K562 (cell line): ENCODE measurements around the gene PLEKHH3.

ENCODE experiments used
- HDAC1 ChIP-seq, 2 experiments: fragments of 450-650 bp; IDR thresholded peaks; 2 replicates each; pipeline ENCODE4 v1.6.1; 2016 to 2017; ENCODE audit warnings: inconsistent platforms in 1 of 2, mild to moderate bottlenecking in 1 of 2, moderate library complexity in 1 of 2
- HDAC2 ChIP-seq: fragments of 450-650 bp; IDR thresholded peaks from 2 replicates; pipeline ENCODE4 v1.6.1; 2016; ENCODE audit warnings: mild to moderate bottlenecking
- HDAC8 ChIP-seq: fragments of 450-650 bp; IDR thresholded peaks from 2 replicates; pipeline ENCODE4 v1.6.1; 2016; ENCODE audit warnings: mild to moderate bottlenecking, missing genetic modification characterization, moderate library complexity, missing compliant biosample characterization
- MAZ ChIP-seq, 2 experiments: fragments of 450-650 bp in 1 of 2; sonication (generic) in 1 of 2; formaldehyde crosslinking; IDR thresholded peaks in 1 of 2; conservative IDR thresholded peaks in 1 of 2; 2 replicates each; pipeline versions ENCODE4 v1.4.0 to v1.5.0; 2020; ENCODE audit warnings: mild to moderate bottlenecking in 1 of 2, missing genetic modification reagents in 1 of 2
- PHF21A ChIP-seq: fragments of 450-650 bp; IDR thresholded peaks from 2 replicates; pipeline ENCODE4 v1.6.1; 2017; ENCODE audit warnings: low read depth, borderline replicate concordance
- POLR2A ChIP-seq: fragments of 450-650 bp; conservative IDR thresholded peaks from 2 replicates; pipeline ENCODE4 v1.6.1; 2016
- SIN3A ChIP-seq, 2 experiments: fragments of 150-350 bp in 1 of 2; IDR thresholded peaks; 2 replicates each; pipeline ENCODE4 v1.6.1; 2011 to 2016; ENCODE audit warnings: borderline replicate concordance in 2 of 2, low read depth in 2 of 2, low read length in 2 of 2, mild to moderate bottlenecking in 2 of 2, moderate library complexity in 2 of 2; ENCODE audit not compliant: control insufficient read depth in 1 of 2
- ZNF586 ChIP-seq: fragments of 450-650 bp; formaldehyde crosslinking; conservative IDR thresholded peaks from 2 replicates; pipeline ENCODE4 v1.4.0; 2020; ENCODE audit warnings: mild to moderate bottlenecking, moderate library complexity
- TF ChIP-seq, protein P1 (sequence below), 3 experiments: IDR thresholded peaks in 2 of 3; conservative IDR thresholded peaks in 1 of 3; 2 replicates each; pipeline ENCODE4 v1.5.1; 2011 to 2012; ENCODE audit warnings: low read length in 3 of 3, mild to moderate bottlenecking in 3 of 3, control low read depth in 2 of 3, improper control_type of control experiment in 1 of 3, inconsistent platforms in 1 of 3, low read depth in 1 of 3, mixed read lengths in 1 of 3, moderate library complexity in 1 of 3; ENCODE audit not compliant: insufficient read depth in 2 of 3
- TF ChIP-seq, protein P2 (sequence below): sonication (generic); formaldehyde crosslinking; IDR thresholded peaks from 2 replicates; pipeline ENCODE4 v1.8.0; 2022; ENCODE audit warnings: mild to moderate bottlenecking, low read depth, missing genetic modification reagents

DNA sequence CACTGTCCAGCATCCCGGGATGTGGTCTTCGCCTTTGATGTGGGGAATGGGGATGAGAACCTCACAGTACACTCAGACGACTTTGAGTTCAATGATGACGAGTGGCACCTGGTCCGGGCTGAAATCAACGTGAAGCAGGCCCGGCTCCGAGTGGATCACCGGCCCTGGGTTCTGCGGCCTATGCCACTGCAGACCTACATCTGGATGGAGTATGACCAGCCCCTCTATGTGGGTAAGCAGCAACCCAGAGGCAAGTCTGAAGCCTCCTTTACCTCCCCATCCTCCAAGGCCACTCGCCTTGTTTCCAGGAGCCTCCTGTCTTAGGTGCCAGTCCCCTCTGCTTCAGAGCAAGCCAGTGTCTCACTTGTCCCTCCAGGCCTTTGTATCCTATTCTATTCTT lies 15.7 kb upstream of the PLEKHH3 start:
- TF ChIP-seq, protein P1, sequence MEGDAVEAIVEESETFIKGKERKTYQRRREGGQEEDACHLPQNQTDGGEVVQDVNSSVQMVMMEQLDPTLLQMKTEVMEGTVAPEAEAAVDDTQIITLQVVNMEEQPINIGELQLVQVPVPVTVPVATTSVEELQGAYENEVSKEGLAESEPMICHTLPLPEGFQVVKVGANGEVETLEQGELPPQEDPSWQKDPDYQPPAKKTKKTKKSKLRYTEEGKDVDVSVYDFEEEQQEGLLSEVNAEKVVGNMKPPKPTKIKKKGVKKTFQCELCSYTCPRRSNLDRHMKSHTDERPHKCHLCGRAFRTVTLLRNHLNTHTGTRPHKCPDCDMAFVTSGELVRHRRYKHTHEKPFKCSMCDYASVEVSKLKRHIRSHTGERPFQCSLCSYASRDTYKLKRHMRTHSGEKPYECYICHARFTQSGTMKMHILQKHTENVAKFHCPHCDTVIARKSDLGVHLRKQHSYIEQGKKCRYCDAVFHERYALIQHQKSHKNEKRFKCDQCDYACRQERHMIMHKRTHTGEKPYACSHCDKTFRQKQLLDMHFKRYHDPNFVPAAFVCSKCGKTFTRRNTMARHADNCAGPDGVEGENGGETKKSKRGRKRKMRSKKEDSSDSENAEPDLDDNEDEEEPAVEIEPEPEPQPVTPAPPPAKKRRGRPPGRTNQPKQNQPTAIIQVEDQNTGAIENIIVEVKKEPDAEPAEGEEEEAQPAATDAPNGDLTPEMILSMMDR (IDR thresholded peaks at IDR 0.05 in 2 of 3, conservative IDR thresholded peaks at IDR 0.05 in 1 of 3; ENCODE audit: insufficient read depth in 2 of 3, low read depth in 1 of 3, low read length in 3 of 3): no peak
- TF ChIP-seq HDAC8 (tag) (no peak), ZNF586 (no peak), PHF21A (no peak), HDAC1 (IDR thresholded peaks at IDR 0.05) (no peak), SIN3A (IDR thresholded peaks at IDR 0.05; ENCODE audit: borderline replicate concordance in 2 of 2, control insufficient read depth in 1 of 2, low read depth in 2 of 2, low read length in 2 of 2) (no peak), HDAC2 (no peak), POLR2A (no peak), MAZ (CRISPR knock-in tag; conservative IDR thresholded peaks at IDR 0.05 in 1 of 2, IDR thresholded peaks at IDR 0.05 in 1 of 2) (no peak)
- TF ChIP-seq, protein P2, sequence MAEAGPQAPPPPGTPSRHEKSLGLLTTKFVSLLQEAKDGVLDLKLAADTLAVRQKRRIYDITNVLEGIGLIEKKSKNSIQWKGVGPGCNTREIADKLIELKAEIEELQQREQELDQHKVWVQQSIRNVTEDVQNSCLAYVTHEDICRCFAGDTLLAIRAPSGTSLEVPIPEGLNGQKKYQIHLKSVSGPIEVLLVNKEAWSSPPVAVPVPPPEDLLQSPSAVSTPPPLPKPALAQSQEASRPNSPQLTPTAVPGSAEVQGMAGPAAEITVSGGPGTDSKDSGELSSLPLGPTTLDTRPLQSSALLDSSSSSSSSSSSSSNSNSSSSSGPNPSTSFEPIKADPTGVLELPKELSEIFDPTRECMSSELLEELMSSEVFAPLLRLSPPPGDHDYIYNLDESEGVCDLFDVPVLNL (CRISPR knock-in tag): no peak
